Endothelial cell of umbilical vein (primary cell): Measurements from ENCODE around the gene ZBTB20. TPM values are rescaled to one million over a fixed set of nuclear protein-coding genes. Genes with fewer than 3 reads are reported as not detected.

Experiments used
- BruUV-seq: library from RNA; stranded (reverse); fragments of 400-500 nt; replicated peaks from 2 replicates; lab custom pipeline; 2021; lab: Mats Ljungman, UMichigan
- CTCF ChIA-PET: fragments of 300-600, 350-600 bp; sonication (Branson Sonifier 250); formaldehyde crosslinking; loops from one replicate; lab custom pipeline; 2021; ENCODE audit warnings: antibody characterized with exemption, inconsistent platforms; lab: Charles Lee
- POLR2A ChIA-PET: fragments of 300-600, 350-600 bp; sonication (Branson Sonifier 250); formaldehyde crosslinking; loops from one replicate; lab custom pipeline; 2021; ENCODE audit warnings: antibody characterized with exemption, inconsistent platforms; lab: Charles Lee
- DNase-seq: peaks from one replicate; pipeline ENCODE4 v3.0.0-alpha.2; 2011; ENCODE audit warnings: low read depth, low spot score
- FAIRE-seq: peaks from 2 replicates; lab custom pipeline; 2011; peaks lifted over from hg19 to GRCh38; lab: Jason Lieb, UNC
- H2AFZ ChIP-seq: 2 replicates; pipeline ENCODE4 v1.6.0; 2012; ENCODE audit warnings: low read depth, low read length, control low read depth, inconsistent platforms
- H3K27ac ChIP-seq: 2 replicates; pipeline ENCODE4 v1.5.1; 2011; ENCODE audit warnings: low read depth, mild to moderate bottlenecking, control low read depth, low read length, moderate library complexity; ENCODE audit not compliant: insufficient read depth
- H3K27me3 ChIP-seq, 2 experiments: 2 replicates each; pipeline versions ENCODE4 v1.6.0 to v1.6.1; 2011; ENCODE audit warnings: low read length in 2 of 2, mixed read lengths in 1 of 2; ENCODE audit not compliant: control insufficient read depth in 2 of 2, insufficient read depth in 2 of 2
- H3K36me3 ChIP-seq, 2 experiments: 2 replicates in 1 of 2; 3 replicates in 1 of 2; pipeline ENCODE4 v1.5.1; 2011; ENCODE audit warnings: low read length in 2 of 2, mild to moderate bottlenecking in 1 of 2, moderate library complexity in 1 of 2; ENCODE audit not compliant: control insufficient read depth in 2 of 2, insufficient read depth in 2 of 2; ENCODE audit errors: extremely low read depth in 1 of 2
- H3K4me1 ChIP-seq: 3 replicates; pipeline ENCODE4 v1.5.1; 2011; ENCODE audit warnings: mild to moderate bottlenecking, low read length; ENCODE audit not compliant: control insufficient read depth, insufficient read depth; ENCODE audit errors: extremely low read depth
- H3K4me2 ChIP-seq: 2 replicates; pipeline ENCODE4 v1.6.1; 2011; ENCODE audit warnings: low read length, control low read depth, mixed read lengths; ENCODE audit not compliant: insufficient read depth
- H3K4me3 ChIP-seq, 3 experiments: fragments of 200-600 bp in 1 of 3; sonication (generic), shearing (Covaris generic) in 1 of 3; replicated peaks in 1 of 3; 2 replicates each; pipeline ENCODE4 v1.5.1; 2011 to 2016; ENCODE audit warnings: control low read depth in 3 of 3, low read length in 3 of 3, mild to moderate bottlenecking in 2 of 3, inconsistent platforms in 1 of 3, low read depth in 1 of 3, moderate library complexity in 1 of 3; ENCODE audit not compliant: insufficient read depth in 1 of 3
- H3K79me2 ChIP-seq: 2 replicates; pipeline ENCODE4 v1.6.0; 2012; ENCODE audit warnings: low read length, inconsistent platforms; ENCODE audit not compliant: control insufficient read depth, insufficient read depth
- H3K9ac ChIP-seq: replicated peaks from 2 replicates; pipeline ENCODE3; 2011; ENCODE audit warnings: low read length, control low read depth; ENCODE audit not compliant: insufficient read depth; ENCODE audit errors: extremely low read depth
- H3K9me1 ChIP-seq: replicated peaks from 3 replicates; pipeline ENCODE4 v1.6.0; 2011; ENCODE audit warnings: mild to moderate bottlenecking, low read length; ENCODE audit not compliant: control insufficient read depth, insufficient read depth; ENCODE audit errors: extremely low read depth
- H3K9me3 ChIP-seq: replicated peaks from 2 replicates; pipeline ENCODE4 v1.5.1; 2012; ENCODE audit warnings: low read length, inconsistent platforms; ENCODE audit not compliant: control insufficient read depth, insufficient read depth
- H4K20me1 ChIP-seq: replicated peaks from 2 replicates; pipeline ENCODE3; 2011; ENCODE audit warnings: mild to moderate bottlenecking, low read length; ENCODE audit not compliant: control insufficient read depth, insufficient read depth; ENCODE audit errors: extremely low read depth
- CTCF ChIP-seq, 2 donors: IDR thresholded peaks; 1 replicate in 1 of 2; 2 replicates in 1 of 2; pipeline ENCODE4 v1.5.1; 2011; ENCODE audit warnings: low read length in 2 of 2, mild to moderate bottlenecking in 2 of 2, moderate library complexity in 2 of 2, control low read depth in 1 of 2, inconsistent platforms in 1 of 2, low read depth in 1 of 2; ENCODE audit not compliant: insufficient read depth in 1 of 2; ENCODE audit errors: extremely low read depth in 1 of 2
- EZH2 ChIP-seq: IDR thresholded peaks from 2 replicates; pipeline ENCODE4 v1.6.1; 2012; ENCODE audit warnings: borderline replicate concordance, low read depth, mild to moderate bottlenecking, moderate library complexity, low read length, inconsistent platforms; ENCODE audit not compliant: severe bottlenecking
- FOS ChIP-seq: IDR thresholded peaks from 2 replicates; pipeline ENCODE4 v1.6.1; 2011; ENCODE audit warnings: mild to moderate bottlenecking, low read length, moderate library complexity, borderline replicate concordance; ENCODE audit not compliant: insufficient read depth
- GATA2 ChIP-seq: IDR thresholded peaks from 2 replicates; pipeline ENCODE4 v1.7.0; 2011; ENCODE audit warnings: low read depth, mild to moderate bottlenecking, moderate library complexity, mixed read lengths, low read length; ENCODE audit not compliant: insufficient read length, insufficient read depth
- JUN ChIP-seq: IDR thresholded peaks from 2 replicates; pipeline ENCODE4 v1.6.1; 2011; ENCODE audit warnings: borderline replicate concordance, low read depth; ENCODE audit not compliant: insufficient read length, insufficient read depth
- MAX ChIP-seq: IDR thresholded peaks from 2 replicates; pipeline ENCODE4 v1.6.1; 2011; ENCODE audit not compliant: insufficient read depth, insufficient read length
- MYC ChIP-seq: IDR thresholded peaks from one replicate; pipeline ENCODE4 v1.6.1; 2011; ENCODE audit warnings: mild to moderate bottlenecking, low read depth, low read length
- POLR2A ChIP-seq: IDR thresholded peaks from 2 replicates; pipeline ENCODE4 v1.6.1; 2012; ENCODE audit warnings: low read depth, mild to moderate bottlenecking, control low read depth, low read length
- POLR2AphosphoS5 ChIP-seq: IDR thresholded peaks from 2 replicates; pipeline ENCODE4 v1.6.1; 2012; ENCODE audit warnings: low read depth, mild to moderate bottlenecking, control low read depth, low read length, moderate library complexity; ENCODE audit not compliant: insufficient read depth
- dilution Hi-C: fragments of 300-500 bp; cut with MboI; formaldehyde crosslinking; loops from one replicate; pipeline ENCODE4 v1.15.0; 2019; ENCODE audit warnings: low sequenced_read_pairs; ENCODE audit not compliant: extremely low pct_ligation_motif_present
- intact Hi-C: fragments of 100-400 bp; cut with micrococcal nuclease; formaldehyde crosslinking; loops from one replicate; pipeline ENCODE4 v1.10.0; 2022
- polyA plus RNA-seq, 4 experiments: library from polyadenylated mRNA; depleted of rRNA in 3 of 4; stranded (reverse) in 3 of 4; unstranded in 1 of 4; fragments of >200 nt; gene quantifications; 2 replicates each; pipeline versions ENCODE4 v1.2.1 to v1.2.3, GENCODE V29; 2011 to 2012; ENCODE audit warnings: missing spikeins in 1 of 4
- total RNA-seq: library from RNA; stranded (reverse); gene quantifications from 2 replicates; pipeline ENCODE4 v1.2.3, GENCODE V29; 2021

Gene ZBTB20
- total and polyA plus RNA-seq, 2 donors (not counting 3 experiments of a cell fraction or from before 2014, with no cell fraction given) = 2.1 to 20.5 TPM

- no peaks in the 10 kb centered on the region for H3K36me3 ChIP-seq
- no peak overlapping the region for H3K4me3 ChIP-seq
- no peaks in the 10 kb centered on the region for H3K4me1 ChIP-seq
- H3K27ac ChIP-seq = no peak overlapping the region
- TF ChIP-seq CTCF (IDR thresholded peaks at IDR 0.05; ENCODE audit: extremely low read depth in 1 of 2, insufficient read depth in 1 of 2, low read depth in 1 of 2, low read length in 2 of 2) (no peak), FOS (no peak), MYC (no peak), EZH2 (no peak), POLR2A (no peak), MAX (no peak), POLR2AphosphoS5 (no peak), JUN (no peak), GATA2 (no peak)
- intact Hi-C loops = no loop called here
- no peak overlapping the region for H2AFZ ChIP-seq
- DNase-seq (no peak), FAIRE-seq (no peak)
- H3K27me3 ChIP-seq = no peaks in the 10 kb centered on the region
- H3K9me1 ChIP-seq = no peaks in the 10 kb centered on the region
- POLR2A ChIA-PET = no interaction called here
- no peak overlapping the region for H3K9ac ChIP-seq
- dilution Hi-C loops = no loop called here
- H3K9me3 ChIP-seq = no peaks in the 10 kb centered on the region
- no peak overlapping the region for H3K4me2 ChIP-seq
- CTCF ChIA-PET = no interaction called here
- H4K20me1 ChIP-seq = no peaks in the 10 kb centered on the region
- BruUV-seq = no TSS peak
- no peaks in the 10 kb centered on the region for H3K79me2 ChIP-seq
These were observed 802.6 kb downstream of the ZBTB20 start for GRCh38 chr3:114344492-114344891.
